RKO (cell line): ENCODE data around the gene KHDC4.

ENCODE experiments used
- DNase-seq: peaks from one replicate; pipeline ENCODE4 v3.0.0-alpha.2; 2016; ENCODE audit warnings: low spot score

KHDC4 gene

DNA sequence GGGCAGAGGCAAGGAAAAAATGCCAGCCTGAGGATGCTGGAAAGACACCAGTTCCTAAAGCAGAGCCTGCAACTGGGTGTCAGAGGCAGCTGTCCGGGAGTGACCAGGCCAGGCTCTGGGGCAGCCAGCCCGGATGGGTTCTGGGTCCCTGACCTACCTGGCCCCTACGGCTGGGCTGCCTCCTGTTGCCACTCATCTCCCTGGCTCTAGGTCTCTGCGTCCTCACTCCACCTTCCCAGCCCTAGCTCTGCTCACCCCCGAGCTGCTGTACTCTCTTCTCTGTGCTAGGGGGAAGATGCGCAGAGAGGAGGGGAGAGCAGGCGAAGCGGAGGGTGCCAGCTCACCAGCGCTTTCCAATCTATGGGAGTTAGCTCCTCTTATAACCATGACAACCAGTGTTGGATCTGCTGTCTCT lies 35.2 kb upstream of the KHDC4 start:
- no peak for DNase-seq

DNA sequence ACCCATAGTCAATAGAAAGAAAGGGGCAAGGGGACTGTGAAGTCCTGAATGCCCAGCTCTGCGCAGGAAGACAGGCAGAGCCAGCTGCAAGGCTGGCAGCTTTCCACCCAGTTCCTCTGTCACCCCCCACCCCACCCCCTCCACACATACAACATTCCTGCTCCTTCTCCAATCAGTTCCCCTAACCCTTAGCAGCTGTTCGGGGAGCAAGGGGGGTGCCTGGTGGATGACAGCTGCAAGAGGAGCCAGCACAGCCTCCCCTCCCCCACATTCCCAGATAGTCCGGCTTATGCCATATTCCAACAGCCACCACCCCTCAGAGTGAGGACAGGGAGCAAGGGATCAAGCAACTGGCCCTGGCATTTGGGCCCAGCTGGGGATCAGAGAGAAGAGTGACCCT lies 34.5 kb upstream of the KHDC4 start:
- DNase-seq: no peak

DNA sequence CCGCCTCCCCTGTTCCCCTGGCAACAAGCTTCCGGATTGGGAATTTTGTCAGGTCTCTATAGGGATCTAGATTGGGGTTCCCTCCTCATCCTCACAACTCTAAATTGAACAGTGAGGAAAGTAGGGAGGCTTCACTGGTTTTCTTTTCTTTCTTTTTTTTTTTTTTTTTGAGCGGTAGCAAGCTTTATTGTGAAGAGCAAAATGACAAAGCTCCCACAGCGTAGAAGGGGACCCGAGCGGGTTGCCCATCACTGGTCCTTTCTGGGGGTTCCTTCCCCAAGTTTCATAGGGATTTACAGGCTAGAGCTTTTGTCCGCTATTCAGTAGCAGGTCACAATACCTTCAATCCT lies 33.8 kb upstream of the KHDC4 start:
- no peak for DNase-seq

DNA sequence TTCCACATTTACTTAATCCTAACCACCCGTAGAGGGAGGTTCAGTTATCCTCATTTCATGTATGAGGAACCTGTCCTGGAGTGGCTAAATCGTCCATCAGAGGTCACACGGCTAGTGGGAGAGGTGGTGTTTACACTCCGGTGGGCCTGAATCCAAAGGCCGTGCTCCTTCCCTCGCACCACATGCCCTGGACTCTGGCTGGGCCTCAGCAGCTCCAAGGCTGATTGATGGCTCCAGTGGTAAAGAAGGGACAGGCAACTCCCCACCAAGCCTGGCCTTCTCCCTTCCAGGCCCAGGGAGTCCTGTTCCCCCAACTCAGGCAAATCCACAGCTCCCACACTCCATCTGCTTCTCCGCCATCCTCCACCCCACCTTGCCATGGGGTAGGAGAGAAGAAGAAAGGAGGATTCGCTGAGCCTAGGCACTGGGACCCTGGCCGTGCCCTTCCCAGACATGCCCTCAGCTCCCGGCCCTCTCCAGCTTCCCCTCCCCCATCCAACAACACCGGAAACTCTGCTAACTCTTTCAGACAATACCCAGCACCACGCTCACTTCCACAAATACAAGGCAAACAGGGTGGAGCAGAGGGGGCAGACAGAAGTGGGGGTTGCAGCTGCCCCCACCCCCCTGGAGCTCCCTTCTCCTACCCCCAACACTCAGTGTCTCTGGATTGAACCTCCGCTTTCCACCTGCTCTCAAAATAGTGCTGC lies 33.3 kb upstream of the KHDC4 start:
- no peak for DNase-seq

DNA sequence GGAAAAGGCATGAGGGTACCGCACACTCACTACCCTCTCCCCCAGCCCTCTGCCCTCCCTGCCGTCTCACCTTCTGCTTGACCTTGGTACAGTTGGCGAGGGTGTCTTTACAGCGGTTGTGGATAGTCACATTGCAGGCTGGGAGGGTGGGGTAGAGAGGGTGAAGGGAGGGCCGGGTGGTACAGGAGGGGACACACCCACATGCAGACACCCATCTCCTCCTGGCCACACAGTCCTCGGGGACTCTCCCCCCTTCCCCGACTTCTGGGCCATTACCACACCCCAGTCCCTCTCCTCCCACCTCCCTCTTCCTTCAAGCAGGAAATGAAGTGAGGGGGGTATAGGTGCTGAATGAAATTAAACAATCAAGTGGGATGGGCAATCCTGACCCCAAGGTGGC lies 32.5 kb upstream of the KHDC4 start:
- DNase-seq: no peak

DNA sequence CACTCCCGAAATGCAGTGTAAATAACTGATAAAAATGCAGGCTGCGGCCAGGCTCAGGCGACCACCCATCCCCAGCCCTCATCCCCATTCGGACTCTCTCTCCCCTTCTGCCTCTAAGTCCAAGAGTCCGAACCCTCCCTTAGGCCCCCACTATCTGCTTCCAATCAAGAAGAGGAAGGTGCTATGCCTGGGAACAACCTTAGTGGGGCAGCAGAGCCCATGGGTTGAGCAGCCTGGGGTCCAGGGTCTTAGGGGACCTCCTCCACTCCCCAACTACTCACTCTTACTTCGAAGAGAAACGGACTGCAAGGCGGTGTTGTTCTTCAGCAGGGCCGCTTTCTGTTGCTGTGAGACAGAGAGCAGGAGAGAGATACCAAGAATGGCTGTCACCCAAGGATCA lies 31.9 kb upstream of the KHDC4 start:
- no peak for DNase-seq

DNA sequence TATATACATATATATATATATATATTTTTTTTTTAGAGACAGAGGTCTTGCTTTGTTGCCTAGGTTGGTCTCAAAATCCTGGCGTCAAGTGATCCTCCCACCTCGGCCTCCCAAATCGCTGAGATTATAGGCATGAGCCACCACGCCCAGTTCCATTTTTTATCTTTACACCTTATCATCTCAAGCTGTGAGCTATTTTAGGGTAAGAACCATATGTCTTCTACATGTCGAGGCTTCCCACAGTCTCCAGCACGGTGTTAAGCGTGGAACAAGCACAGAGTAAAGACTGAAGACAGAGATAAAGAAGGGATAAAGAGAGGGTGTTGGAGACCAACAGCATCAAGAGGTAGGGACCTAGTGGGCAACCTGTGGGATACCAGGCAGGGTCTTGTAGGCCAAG lies 30.0 kb upstream of the KHDC4 start:
- no peak for DNase-seq

DNA sequence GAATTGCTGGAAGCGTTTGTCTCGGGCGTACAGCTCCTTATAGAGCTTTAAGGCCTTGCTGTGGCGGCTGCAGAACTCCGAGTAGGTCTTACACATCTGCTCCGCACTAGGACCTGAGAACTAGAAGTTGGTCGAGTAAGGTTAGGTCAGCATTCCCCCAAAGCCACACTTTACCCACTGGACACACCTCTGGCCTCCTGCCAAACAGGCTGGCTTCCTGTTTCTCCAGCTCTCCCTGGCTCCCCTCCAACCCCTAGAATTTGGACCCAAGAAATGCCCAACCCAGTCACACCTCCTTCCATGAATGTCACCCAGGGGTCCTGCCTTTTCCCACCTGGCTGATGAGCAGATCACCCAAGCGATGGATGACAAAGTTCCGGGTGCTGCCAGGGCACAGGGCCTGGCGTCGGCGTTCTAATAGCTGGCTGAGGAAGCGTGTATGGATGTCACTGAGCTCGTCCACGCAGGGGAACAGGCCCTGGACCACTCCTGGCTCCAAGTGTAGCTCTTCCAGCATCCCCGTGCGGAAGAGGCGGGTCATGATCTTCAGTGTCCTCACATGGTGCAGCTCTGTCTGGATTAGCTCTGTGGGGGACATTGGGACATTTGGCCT lies 28.5 kb upstream of the KHDC4 start:
- no peak for DNase-seq

DNA sequence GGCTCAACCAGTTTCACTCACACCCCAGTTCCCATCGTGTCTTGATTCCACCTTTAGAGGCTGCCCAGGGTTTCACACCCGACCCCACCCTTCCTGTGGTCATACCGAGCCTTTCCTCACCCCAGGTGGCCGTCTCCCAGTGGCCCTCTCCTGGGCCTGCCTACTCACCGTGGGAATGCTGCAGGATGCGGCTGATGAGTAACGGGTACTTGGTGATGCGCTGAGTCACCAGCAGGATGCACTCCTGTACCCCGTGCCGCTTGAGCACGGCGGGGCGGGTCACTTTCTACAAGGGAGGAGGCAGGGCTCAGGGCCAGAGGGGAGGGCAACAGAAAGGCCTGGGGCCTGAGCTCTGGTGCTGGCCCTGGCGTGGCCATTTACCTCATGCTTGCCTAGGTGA lies 27.7 kb upstream of the KHDC4 start:
- DNase-seq: peak; percentile 95

DNA sequence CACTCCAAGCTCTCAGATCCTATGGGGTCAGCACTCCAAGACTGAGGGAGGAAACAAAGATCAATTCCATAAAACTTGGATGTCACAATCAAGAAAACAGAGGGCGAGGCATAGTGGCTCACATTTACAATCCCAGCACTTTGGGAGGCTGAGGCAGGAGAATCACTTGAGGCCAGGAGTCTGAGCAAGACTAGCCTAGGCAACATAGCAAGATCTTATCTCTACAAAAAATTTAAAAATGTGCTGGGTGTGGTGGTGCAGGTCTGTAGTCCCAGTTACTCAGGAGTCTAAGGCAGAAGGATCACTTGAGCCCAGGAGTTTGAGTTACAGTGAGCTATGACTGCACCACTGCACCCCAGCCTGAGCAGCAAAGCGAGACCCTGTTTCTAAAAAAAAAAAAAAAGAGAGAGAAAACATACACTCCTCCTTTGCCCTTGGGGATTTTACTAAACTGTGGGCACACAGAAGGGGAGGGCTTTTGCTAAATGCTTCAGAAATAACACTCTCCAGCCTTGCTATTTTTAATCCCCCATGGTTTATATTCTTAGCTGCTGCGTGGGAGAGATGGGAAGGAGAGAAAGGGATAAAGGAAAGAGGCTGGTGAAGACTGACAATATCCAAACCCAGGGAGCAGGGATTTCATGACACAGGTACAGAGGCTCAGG lies 26.0 kb upstream of the KHDC4 start:
- no peak for DNase-seq

DNA sequence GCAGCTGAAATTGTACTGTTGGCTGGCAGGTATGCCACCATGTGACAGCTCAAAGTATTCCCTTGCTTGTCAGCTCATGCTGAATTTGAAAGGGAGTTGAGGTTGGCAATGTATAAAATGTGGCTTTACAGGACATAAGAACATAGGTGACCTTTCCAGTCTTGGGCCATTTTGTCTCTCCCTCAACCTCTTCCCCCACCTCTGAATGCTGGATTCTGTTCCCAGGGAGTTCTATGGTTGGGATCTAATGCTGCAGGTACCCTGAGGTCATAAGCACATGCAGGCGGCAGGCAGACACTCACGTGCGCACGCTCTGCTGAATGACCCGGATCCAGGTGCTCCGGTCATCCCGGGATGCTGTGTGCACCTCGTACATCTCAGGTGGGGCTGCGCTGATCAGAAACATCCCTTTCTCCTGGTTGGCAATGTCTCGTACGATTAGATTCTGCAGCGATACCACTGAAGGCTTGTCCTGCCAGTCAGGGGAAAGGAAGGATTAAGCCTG lies 23.2 kb upstream of the KHDC4 start:
- DNase-seq: no peak

DNA sequence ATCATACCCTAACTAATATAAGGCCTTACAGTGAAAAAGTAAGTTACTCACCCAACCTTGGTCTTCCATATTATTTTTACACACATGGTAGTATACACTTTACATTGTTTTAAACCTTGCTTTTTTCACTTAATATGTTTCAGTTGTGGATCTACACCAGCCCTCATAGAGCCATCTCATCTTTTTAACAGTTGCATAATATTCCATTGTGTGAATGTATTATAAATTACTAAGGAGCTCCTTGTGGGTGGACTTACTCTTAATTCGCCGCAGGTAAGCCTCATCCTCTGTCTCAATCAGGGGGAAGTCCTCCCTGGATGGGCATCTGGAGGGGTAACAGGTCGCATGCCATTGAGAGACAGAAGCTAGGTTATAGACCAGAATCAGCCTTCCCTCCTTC lies 20.4 kb upstream of the KHDC4 start:
- DNase-seq: no peak

DNA sequence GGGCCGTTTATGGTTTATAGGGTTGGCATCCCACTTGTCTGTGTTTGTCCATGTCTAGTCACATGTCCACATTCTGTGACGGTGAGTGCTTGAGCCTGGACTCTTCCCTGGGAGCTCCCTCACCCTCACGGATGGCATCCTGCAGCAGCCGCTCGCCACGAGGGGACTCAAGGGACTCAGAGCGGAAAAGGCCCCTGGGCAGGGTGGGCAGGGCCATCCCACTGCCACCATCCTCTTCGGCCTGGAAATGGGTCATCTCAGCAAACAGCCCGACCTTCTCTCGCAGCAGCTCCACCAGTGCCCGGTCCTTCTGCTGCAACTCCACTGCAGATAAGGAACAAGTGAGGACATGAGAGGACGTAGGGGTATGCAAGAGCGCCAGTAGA lies 18.3 kb upstream of the KHDC4 start:
- DNase-seq: no peak

DNA sequence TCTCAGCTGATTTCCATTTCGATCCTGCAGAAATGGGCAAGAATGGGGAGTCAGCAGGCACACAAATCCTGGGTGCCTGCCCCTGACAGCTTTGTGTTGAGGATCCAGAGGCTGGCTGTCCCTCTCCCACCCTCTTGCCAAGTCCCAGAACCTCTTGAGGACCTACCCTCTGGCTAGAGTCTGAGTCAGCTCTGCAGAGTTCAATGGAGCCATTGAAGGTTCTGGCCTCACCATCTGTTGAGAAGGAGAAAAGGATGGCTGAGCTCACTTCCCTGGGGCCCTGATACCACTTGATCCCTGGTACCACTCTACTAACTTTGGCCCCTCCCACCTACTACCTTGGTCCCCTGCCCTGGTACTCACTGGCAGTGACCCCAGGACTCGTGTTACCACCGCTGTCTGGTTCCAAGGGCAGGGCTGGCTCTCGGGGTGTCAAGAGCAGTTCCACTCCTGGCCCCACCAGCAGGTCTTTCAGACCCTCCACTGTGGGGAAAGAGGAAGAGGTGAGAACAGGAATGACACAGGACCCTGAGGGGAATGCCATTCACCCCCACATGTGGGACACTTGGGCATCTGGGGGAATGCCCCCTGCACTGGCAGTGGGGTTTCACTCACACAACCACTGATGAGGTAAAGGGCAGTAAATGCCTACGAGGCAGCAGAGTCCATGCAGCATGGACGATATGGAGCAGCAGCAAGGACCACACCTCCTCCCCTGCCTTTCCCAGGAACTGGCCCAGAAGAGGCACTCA lies 17.7 kb upstream of the KHDC4 start:
- no peak for DNase-seq

DNA sequence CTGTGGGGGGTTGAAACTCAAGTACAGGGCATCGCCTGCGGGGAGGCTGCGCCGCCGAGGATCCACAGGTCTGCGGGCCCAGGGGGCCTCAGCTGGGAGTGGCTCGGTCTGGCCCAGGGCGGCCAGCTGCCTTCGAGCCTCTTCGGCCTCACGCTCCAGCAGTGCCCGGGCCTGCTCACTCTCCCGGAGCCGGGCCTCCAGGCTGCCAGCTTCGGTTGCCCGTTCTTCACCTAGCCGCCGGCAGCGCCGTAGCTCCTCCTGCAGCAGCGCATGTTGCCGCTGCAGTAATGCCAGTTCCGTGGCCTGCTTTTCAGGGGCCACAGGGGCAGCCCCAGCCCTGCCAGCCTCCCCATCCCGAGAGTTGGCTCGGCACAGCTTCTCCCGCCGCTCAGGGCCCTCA lies 16.6 kb upstream of the KHDC4 start:
- no peak for DNase-seq

DNA sequence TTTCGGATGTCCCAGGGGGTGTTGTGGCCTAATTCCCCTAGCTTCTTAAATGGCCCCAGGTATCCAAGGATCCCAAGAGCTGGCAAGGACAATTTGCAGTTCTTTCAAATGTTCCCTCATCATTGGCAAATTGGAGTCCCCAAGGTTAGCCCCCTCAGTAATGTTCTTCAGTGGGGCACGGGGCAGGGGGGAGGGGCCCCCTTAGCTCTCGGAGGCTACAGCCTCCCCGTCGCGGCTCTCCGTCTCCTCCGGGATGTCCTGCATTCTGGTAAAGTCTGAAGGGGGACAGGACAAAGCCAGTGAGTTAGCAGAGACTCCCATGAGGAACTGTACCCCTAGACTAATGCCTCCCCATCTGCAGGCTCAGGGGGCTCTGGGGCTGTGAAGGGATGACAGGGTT lies 13.5 kb upstream of the KHDC4 start:
- DNase-seq: no peak

DNA sequence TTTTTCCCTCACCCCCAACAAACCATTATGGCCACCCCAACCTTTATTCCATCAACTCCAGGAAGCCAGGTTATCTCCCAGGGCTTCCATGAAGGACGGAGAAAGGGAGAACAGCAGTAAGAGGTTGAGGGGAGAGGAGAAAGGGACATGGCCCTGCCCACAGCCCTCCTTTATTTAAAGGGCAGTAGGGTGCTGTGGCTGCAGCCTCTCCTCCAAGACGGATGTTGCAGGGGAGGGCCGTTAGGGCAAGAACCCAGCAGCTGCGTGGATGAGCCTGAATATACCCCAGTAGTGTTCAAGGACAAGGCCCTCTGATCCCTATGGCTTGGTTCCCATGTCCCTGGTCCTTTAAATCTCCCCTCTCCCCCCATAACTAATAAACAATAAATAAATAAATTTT lies 13.1 kb upstream of the KHDC4 start:
- no peak for DNase-seq

DNA sequence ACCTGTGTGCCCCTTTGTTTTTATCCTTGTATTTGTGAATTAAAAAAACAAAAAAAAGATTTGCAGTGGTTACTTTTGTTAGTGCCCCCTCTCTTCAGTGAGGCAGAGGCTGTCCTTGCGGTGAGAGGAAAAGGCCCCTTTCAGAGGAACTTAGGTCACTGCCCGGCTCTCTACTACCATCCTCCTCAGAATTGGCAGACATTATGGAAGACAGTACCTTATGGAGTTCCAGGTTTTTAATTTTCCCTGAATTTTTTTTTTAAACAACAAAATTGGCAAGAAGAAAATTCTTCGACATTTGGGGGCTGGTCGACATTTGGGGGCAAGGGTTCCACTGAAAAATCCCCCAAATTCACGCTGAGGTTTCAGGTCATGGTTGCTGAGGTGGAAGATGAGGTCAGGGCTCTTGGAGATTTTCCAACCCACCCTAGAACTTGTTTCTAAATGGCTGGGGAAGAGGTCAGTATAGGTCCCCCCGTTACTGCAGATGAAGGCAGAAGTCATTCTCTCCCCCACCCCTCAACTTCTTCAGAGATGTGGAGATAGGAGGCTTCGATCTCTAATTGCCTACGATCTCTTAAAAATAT lies 12.5 kb upstream of the KHDC4 start:
- DNase-seq: no peak

DNA sequence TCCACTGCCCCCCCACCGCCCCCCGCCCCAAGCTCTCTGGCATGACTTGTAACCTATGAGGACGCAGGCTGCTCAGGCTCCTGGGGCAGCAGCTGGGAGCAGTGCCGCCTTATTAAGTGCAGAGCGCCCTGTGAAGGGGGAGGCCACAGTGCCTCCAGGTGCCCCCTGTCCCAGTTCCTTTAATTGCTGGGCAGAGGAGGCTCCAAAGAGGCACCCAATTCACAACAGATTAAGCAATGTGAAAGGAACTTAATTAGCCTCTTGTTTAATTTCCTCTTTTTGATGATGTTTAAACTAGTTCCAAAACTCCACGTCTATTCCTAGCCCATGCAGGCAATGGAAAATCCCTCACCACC lies 10.2 kb upstream of the KHDC4 start:
- no peak for DNase-seq

DNA sequence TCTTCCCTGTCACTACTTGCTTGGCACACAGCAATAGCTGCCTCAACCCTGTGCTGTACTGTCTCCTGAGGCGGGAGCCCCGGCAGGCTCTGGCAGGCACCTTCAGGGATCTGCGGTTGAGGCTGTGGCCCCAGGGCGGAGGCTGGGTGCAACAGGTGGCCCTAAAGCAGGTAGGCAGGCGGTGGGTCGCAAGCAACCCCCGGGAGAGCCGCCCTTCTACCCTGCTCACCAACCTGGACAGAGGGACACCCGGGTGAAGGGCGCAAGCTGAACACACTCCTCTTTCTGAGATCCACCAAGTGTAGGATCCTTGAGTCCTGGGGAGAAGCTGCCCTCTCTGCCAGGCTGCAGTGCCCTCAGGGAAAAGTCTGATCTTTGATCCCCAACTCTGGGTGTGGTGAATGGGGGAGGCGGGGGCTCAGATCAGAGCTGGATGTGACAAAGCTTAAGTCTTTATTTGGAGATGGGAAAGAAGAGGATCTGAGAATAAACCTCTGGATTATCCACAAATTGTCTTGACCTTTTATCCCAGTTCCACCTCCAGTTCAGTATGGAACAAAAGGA lies 8.4 kb upstream of the KHDC4 start:
- no peak for DNase-seq

DNA sequence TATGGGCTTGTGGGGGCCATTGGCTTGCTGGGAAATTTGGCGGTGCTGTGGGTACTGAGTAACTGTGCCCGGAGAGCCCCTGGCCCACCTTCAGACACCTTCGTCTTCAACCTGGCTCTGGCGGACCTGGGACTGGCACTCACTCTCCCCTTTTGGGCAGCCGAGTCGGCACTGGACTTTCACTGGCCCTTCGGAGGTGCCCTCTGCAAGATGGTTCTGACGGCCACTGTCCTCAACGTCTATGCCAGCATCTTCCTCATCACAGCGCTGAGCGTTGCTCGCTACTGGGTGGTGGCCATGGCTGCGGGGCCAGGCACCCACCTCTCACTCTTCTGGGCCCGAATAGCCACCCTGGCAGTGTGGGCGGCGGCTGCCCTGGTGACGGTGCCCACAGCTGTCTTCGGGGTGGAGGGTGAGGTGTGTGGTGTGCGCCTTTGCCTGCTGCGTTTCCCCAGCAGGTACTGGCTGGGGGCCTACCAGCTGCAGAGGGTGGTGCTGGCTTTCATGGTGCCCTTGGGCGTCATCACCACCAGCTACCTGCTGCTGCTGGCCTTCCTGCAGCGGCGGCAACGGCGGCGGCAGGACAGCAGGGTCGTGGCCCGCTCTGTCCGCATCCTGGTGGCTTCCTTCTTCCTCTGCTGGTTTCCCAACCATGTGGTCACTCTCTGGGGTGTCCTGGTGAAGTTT lies 7.8 kb upstream of the KHDC4 start:
- no peak for DNase-seq
